Vagina (tissue), 2 donors: ENCODE data around the gene MRNIP.

ENCODE experiments used
- POLR2A ChIP-seq, 2 donors: fragments of 450-650 bp; IDR thresholded peaks; one replicate each; pipeline ENCODE4 v1.6.1; 2017; ENCODE audit warnings: antibody characterized with exemption in 2 of 2, mild to moderate bottlenecking in 2 of 2, moderate library complexity in 2 of 2
- POLR2AphosphoS5 ChIP-seq, 2 donors: sonication (generic); formaldehyde crosslinking; IDR thresholded peaks; one replicate each; pipeline ENCODE4 v1.9.0; 2017; ENCODE audit warnings: antibody characterized with exemption in 2 of 2, mild to moderate bottlenecking in 2 of 2, low read depth in 1 of 2; ENCODE audit not compliant: insufficient read depth in 1 of 2
- TF ChIP-seq, protein P1 (sequence below), 3 experiments: fragments of 450-650 bp in 2 of 3; fragments of 200-600 bp in 1 of 3; sonication (generic) in 1 of 3; IDR thresholded peaks; one replicate each; pipeline ENCODE4 v1.5.1; 2017 to 2019; ENCODE audit warnings: antibody characterized with exemption in 3 of 3, mild to moderate bottlenecking in 2 of 3, moderate library complexity in 2 of 3

DNA sequence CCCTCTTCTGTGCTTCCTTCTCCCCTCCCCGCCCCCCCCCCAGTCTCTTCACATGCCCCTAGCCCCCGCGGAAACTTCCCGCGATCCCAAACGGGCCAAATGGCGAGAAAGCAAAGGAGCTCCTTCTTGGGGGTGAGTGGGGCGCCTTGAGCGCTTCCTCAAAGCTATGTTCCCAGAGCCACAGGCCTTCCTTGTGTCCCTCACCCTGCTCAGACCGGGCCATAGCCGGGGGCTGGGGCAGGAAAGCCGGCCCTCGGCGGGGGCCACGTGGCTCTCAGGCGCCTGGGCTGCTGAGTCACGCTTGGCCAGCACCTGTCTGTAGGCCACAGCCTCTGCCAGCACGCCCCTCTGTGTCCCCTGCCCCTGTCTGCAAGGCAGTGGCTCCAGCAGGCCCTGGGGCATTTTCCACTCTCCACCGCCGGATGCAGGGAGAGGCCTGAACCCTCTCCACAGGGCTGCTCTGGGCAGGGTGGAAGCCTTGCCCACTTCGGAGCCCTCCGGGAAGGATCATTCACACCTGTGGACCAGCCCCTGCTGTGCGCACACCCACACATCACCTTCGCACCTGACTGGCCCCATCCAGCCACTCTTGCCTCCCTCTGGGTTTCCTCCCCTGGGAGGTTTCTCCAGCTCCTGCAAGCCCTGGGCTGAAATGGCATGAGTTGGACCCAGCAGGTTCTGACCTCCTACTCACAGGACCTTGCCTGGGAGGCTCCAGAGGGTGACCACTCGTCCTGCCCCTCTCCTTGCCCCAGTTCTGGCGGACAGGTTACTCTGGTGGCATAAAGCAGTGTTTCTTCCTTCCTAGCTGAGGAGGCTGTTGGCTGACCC is 39.1 kb downstream of the MRNIP start:
- TF ChIP-seq, protein P1, sequence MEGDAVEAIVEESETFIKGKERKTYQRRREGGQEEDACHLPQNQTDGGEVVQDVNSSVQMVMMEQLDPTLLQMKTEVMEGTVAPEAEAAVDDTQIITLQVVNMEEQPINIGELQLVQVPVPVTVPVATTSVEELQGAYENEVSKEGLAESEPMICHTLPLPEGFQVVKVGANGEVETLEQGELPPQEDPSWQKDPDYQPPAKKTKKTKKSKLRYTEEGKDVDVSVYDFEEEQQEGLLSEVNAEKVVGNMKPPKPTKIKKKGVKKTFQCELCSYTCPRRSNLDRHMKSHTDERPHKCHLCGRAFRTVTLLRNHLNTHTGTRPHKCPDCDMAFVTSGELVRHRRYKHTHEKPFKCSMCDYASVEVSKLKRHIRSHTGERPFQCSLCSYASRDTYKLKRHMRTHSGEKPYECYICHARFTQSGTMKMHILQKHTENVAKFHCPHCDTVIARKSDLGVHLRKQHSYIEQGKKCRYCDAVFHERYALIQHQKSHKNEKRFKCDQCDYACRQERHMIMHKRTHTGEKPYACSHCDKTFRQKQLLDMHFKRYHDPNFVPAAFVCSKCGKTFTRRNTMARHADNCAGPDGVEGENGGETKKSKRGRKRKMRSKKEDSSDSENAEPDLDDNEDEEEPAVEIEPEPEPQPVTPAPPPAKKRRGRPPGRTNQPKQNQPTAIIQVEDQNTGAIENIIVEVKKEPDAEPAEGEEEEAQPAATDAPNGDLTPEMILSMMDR (IDR thresholded peaks at IDR 0.05): no peak
- no peak for TF ChIP-seq POLR2A (IDR thresholded peaks at IDR 0.05)
- no peak for TF ChIP-seq POLR2AphosphoS5 (IDR thresholded peaks at IDR 0.05; ENCODE audit: insufficient read depth in 1 of 2, low read depth in 1 of 2)
